ENCODE results near the gene TIAM2.

Gene TIAM2

DNA sequence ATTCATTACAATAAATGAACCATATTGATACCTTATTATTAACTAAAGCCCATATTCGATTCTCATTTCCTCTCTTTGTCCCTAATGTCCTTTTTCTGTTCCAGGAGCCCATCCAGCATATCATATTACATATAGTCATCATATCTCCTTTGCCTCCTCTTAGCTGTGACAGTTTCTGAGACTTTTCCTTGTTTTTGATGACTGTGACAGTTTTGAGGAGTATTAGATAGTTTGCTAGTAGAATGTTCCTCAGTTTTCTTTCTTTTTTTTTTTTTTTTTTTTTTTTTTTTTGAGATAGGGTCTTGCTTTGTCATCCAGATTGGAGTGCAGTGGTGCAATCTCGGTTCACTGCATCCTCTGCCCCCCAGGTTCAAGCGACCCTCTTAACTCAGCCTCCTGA is 61.6 kb downstream of the TIAM2 start:
- Histone ChIP-seq H3K9ac (ENCODE audit: low read length) (no peak overlapping the region), H3K9me2 (ENCODE audit: low read depth, low read length) (no peaks in the 10 kb centered on the region), H3F3A (ENCODE audit: insufficient read depth, low read length) (no peaks in the 10 kb centered on the region), H3K27ac (ENCODE audit: low read depth, low read length, poor library complexity, severe bottlenecking) (no peak overlapping the region), H3K4me3 (ENCODE audit: low read depth, low read length, poor library complexity, severe bottlenecking) (no peak overlapping the region), H3K79me2 (ENCODE audit: insufficient read depth, low read length) (no peaks in the 10 kb centered on the region), H3K36me3 (ENCODE audit: insufficient read depth, low read length) (no peaks in the 10 kb centered on the region), H3K9me3 (ENCODE audit: low read length) (no peaks in the 10 kb centered on the region), H3K4me2 (ENCODE audit: low read length) (no peak overlapping the region), H3K4me1 (ENCODE audit: insufficient read depth, low read length, severe bottlenecking) (no peaks in the 10 kb centered on the region), H2AFZ (ENCODE audit: low read length) (no peak overlapping the region), H4K20me1 (ENCODE audit: insufficient read depth, low read length) (no peaks in the 10 kb centered on the region), H3K27me3 (ENCODE audit: insufficient read depth, low read length) (no peaks in the 10 kb centered on the region)
- TF ChIP-seq EZH2 (IDR thresholded peaks at IDR 0.05; ENCODE audit: borderline replicate concordance, low read length), result no peak
- TF ChIP-seq, protein P1, sequence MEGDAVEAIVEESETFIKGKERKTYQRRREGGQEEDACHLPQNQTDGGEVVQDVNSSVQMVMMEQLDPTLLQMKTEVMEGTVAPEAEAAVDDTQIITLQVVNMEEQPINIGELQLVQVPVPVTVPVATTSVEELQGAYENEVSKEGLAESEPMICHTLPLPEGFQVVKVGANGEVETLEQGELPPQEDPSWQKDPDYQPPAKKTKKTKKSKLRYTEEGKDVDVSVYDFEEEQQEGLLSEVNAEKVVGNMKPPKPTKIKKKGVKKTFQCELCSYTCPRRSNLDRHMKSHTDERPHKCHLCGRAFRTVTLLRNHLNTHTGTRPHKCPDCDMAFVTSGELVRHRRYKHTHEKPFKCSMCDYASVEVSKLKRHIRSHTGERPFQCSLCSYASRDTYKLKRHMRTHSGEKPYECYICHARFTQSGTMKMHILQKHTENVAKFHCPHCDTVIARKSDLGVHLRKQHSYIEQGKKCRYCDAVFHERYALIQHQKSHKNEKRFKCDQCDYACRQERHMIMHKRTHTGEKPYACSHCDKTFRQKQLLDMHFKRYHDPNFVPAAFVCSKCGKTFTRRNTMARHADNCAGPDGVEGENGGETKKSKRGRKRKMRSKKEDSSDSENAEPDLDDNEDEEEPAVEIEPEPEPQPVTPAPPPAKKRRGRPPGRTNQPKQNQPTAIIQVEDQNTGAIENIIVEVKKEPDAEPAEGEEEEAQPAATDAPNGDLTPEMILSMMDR (IDR thresholded peaks at IDR 0.05; ENCODE audit: low read length), result no peak

DNA sequence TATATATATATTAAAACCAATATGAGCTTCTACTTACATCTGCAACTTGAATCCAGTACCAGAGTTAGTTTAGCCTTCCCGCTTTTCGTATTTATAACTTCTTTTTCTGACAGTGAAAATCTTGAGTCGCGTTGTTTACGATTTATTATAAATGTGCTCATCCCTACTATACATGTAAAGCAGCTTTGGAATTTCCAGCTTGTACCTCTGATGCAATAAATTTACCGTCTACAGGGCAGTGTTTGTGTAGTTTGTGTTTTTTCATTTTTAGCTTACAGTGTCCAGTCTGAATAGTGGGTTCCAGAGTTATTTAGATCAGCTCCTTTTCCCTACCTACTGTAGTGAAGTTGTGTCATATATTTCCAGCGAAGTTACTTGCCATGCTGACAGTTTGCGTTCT is 66.3 kb downstream of the TIAM2 start:
- no peaks in the 10 kb centered on the region for H3F3A ChIP-seq (ENCODE audit: insufficient read depth, low read length)
- H3K9ac ChIP-seq (ENCODE audit: low read length), result no peak overlapping the region
- no peak overlapping the region for H3K4me2 ChIP-seq (ENCODE audit: low read length)
- H3K4me3 ChIP-seq (ENCODE audit: low read depth, low read length, poor library complexity, severe bottlenecking), result no peak overlapping the region
- no peak overlapping the region for H3K27ac ChIP-seq (ENCODE audit: low read depth, low read length, poor library complexity, severe bottlenecking)
- no peaks in the 10 kb centered on the region for H3K79me2 ChIP-seq (ENCODE audit: insufficient read depth, low read length)
- H4K20me1 ChIP-seq (ENCODE audit: insufficient read depth, low read length), result no peaks in the 10 kb centered on the region
- no peaks in the 10 kb centered on the region for H3K9me3 ChIP-seq (ENCODE audit: low read length)
- no peak for TF ChIP-seq EZH2 (IDR thresholded peaks at IDR 0.05; ENCODE audit: borderline replicate concordance, low read length)
- TF ChIP-seq, protein P1 (IDR thresholded peaks at IDR 0.05; ENCODE audit: low read length), result no peak
- H3K36me3 ChIP-seq (ENCODE audit: insufficient read depth, low read length), result no peaks in the 10 kb centered on the region
- H2AFZ ChIP-seq (ENCODE audit: low read length), result no peak overlapping the region
- no peaks in the 10 kb centered on the region for H3K9me2 ChIP-seq (ENCODE audit: low read depth, low read length)
- H3K27me3 ChIP-seq (ENCODE audit: insufficient read depth, low read length), result no peaks in the 10 kb centered on the region; the same call in 1 of the 2 replicates
- H3K4me1 ChIP-seq (ENCODE audit: insufficient read depth, low read length, severe bottlenecking), result no peaks in the 10 kb centered on the region

DNA sequence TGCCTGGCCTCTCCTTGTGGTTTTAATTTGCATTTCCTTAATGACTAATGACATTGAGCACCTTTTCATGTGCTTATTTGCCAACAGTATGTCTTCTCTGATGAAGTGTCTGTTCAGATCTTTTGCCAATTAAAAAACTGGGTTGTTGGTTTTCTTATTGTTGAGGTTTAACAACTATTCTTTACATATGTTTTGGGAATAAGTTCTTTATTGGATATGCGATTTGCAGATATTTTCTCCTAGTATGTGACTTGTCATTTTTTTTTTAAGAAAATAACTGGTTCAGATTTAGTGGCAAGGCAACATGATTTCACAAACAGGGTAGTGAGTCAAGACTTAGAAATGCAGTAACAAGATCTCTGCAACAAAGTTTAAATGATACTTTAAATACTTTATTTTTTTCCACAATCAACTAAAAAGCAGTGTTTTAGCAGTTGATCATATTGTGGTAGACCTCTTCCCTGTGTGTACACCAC is 67.8 kb downstream of the TIAM2 start:
- H4K20me1 ChIP-seq (ENCODE audit: insufficient read depth, low read length), result no peaks in the 10 kb centered on the region
- no peaks in the 10 kb centered on the region for H3K36me3 ChIP-seq (ENCODE audit: insufficient read depth, low read length)
- H3K9me2 ChIP-seq (ENCODE audit: low read depth, low read length), result no peaks in the 10 kb centered on the region
- H3K79me2 ChIP-seq (ENCODE audit: insufficient read depth, low read length), result no peaks in the 10 kb centered on the region
- H3F3A ChIP-seq (ENCODE audit: insufficient read depth, low read length), result no peaks in the 10 kb centered on the region
- H3K27ac ChIP-seq (ENCODE audit: low read depth, low read length, poor library complexity, severe bottlenecking), result no peak overlapping the region
- H3K4me1 ChIP-seq (ENCODE audit: insufficient read depth, low read length, severe bottlenecking), result no peaks in the 10 kb centered on the region
- H3K4me3 ChIP-seq (ENCODE audit: low read depth, low read length, poor library complexity, severe bottlenecking), result no peak overlapping the region
- no peak for TF ChIP-seq EZH2 (IDR thresholded peaks at IDR 0.05; ENCODE audit: borderline replicate concordance, low read length)
- TF ChIP-seq, protein P1 (IDR thresholded peaks at IDR 0.05; ENCODE audit: low read length), result no peak
- H3K9ac ChIP-seq (ENCODE audit: low read length), result no peak overlapping the region
- H2AFZ ChIP-seq (ENCODE audit: low read length), result no peak overlapping the region
- no peak overlapping the region for H3K4me2 ChIP-seq (ENCODE audit: low read length)
- no peaks in the 10 kb centered on the region for H3K9me3 ChIP-seq (ENCODE audit: low read length)
- H3K27me3 ChIP-seq (ENCODE audit: insufficient read depth, low read length), result no peaks in the 10 kb centered on the region; the same call in 1 of the 2 replicates

Data from OCI-LY1 (cell line).